ENCODE data around the gene ZNF714.

DNA sequence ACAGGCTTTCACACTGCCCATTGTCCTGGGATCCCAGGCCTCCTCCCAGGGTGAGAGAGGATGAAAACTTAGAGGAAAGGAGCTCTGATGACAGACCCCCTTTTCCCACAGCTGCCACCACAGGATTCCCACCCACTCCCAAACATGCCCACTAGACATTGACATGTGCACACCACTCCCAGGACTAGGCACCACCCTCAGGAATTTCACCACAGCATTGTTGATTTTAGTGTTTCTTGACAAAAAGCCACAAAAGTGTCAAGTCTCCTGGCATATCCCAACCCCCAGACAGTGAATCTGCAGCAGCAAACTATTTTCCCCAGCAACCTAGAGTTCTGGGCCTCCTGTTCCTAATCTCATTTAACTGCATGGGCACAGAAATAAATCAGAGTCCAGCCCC, 10.1 kb downstream of the ZNF714 start:
- no peak for TF ChIP-seq POLR2A (IDR thresholded peaks at IDR 0.05; ENCODE audit: control extremely low read depth in 1 of 2, low read depth in 2 of 2, low read length in 2 of 2)
- TF ChIP-seq, protein P1, sequence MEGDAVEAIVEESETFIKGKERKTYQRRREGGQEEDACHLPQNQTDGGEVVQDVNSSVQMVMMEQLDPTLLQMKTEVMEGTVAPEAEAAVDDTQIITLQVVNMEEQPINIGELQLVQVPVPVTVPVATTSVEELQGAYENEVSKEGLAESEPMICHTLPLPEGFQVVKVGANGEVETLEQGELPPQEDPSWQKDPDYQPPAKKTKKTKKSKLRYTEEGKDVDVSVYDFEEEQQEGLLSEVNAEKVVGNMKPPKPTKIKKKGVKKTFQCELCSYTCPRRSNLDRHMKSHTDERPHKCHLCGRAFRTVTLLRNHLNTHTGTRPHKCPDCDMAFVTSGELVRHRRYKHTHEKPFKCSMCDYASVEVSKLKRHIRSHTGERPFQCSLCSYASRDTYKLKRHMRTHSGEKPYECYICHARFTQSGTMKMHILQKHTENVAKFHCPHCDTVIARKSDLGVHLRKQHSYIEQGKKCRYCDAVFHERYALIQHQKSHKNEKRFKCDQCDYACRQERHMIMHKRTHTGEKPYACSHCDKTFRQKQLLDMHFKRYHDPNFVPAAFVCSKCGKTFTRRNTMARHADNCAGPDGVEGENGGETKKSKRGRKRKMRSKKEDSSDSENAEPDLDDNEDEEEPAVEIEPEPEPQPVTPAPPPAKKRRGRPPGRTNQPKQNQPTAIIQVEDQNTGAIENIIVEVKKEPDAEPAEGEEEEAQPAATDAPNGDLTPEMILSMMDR (IDR thresholded peaks at IDR 0.05; ENCODE audit: control extremely low read depth in 1 of 3, insufficient read depth in 1 of 3, low read depth in 1 of 3, low read length in 3 of 3): no peak
